H9 (cell line): ENCODE measurements around the gene FOXJ3. TPM values are rescaled to one million over a fixed set of nuclear protein-coding genes. Genes with fewer than 3 reads are reported as not detected.

Source experiments
- DNase-seq: peaks from one replicate; pipeline ENCODE4 v3.0.0-alpha.2; 2017
- H2AFZ ChIP-seq: one replicate; pipeline ENCODE4 v1.6.1; 2013; ENCODE audit warnings: mild to moderate bottlenecking, low read length, control low read depth, moderate library complexity
- H2AK5ac ChIP-seq: 2 replicates; pipeline ENCODE4 v1.6.1; 2013; ENCODE audit warnings: low read length, control low read depth, mixed read lengths; ENCODE audit not compliant: insufficient read length
- H2BK120ac ChIP-seq: one replicate; pipeline ENCODE4 v1.6.1; 2013; ENCODE audit warnings: low read depth, mild to moderate bottlenecking, low read length, control low read depth, inconsistent platforms; ENCODE audit not compliant: poor library complexity, severe bottlenecking
- H2BK12ac ChIP-seq: 2 replicates; pipeline ENCODE4 v1.6.1; 2013; ENCODE audit warnings: low read length, control low read depth, mixed read lengths, low read depth; ENCODE audit not compliant: insufficient read length
- H2BK15ac ChIP-seq: 2 replicates; pipeline ENCODE4 v1.6.1; 2013; ENCODE audit warnings: low read depth, low read length, control low read depth
- H2BK20ac ChIP-seq: one replicate; pipeline ENCODE4 v1.6.1; 2013; ENCODE audit warnings: low read depth, mild to moderate bottlenecking, low read length, control low read depth, inconsistent platforms; ENCODE audit not compliant: poor library complexity, severe bottlenecking
- H2BK5ac ChIP-seq: 2 replicates; pipeline ENCODE4 v1.6.1; 2013; ENCODE audit warnings: low read length, control low read depth, mixed read lengths; ENCODE audit not compliant: insufficient read length
- H3K14ac ChIP-seq: 2 replicates; pipeline ENCODE4 v1.6.1; 2013; ENCODE audit warnings: low read length, control low read depth; ENCODE audit not compliant: insufficient read depth
- H3K18ac ChIP-seq: 2 replicates; pipeline ENCODE4 v1.6.1; 2013; ENCODE audit warnings: low read depth, mild to moderate bottlenecking, mixed read lengths, low read length, control low read depth; ENCODE audit not compliant: insufficient read length
- H3K23ac ChIP-seq: 2 replicates; pipeline ENCODE4 v1.6.1; 2013; ENCODE audit warnings: low read length, control low read depth, mixed read lengths, low read depth; ENCODE audit not compliant: insufficient read length
- H3K23me2 ChIP-seq: 2 replicates; pipeline ENCODE4 v1.6.1; 2013; ENCODE audit warnings: low read depth, mild to moderate bottlenecking, mixed read lengths, low read length, control low read depth; ENCODE audit not compliant: insufficient read length, poor library complexity, severe bottlenecking
- H3K27ac ChIP-seq: 2 replicates; pipeline ENCODE4 v1.5.1; 2013; ENCODE audit warnings: low read length, control low read depth, mixed read lengths, low read depth; ENCODE audit not compliant: insufficient read length
- H3K27me3 ChIP-seq: 2 replicates; pipeline ENCODE4 v1.6.1; 2013; ENCODE audit warnings: low read length, control low read depth, inconsistent platforms; ENCODE audit not compliant: insufficient read depth
- H3K4ac ChIP-seq: 2 replicates; pipeline ENCODE4 v1.6.1; 2013; ENCODE audit warnings: low read depth, mild to moderate bottlenecking, control low read depth, inconsistent platforms, low read length, moderate library complexity
- H3K4me1 ChIP-seq: 2 replicates; pipeline ENCODE4 v1.6.1; 2013; ENCODE audit warnings: low read length, control low read depth, inconsistent platforms; ENCODE audit not compliant: insufficient read depth
- H3K4me2 ChIP-seq: 2 replicates; pipeline ENCODE4 v1.6.1; 2013; ENCODE audit warnings: low read length, control low read depth, mixed read lengths; ENCODE audit not compliant: insufficient read length, insufficient read depth
- H3K56ac ChIP-seq: 2 replicates; pipeline ENCODE4 v1.6.1; 2013; ENCODE audit warnings: low read depth, mild to moderate bottlenecking, mixed read lengths, low read length, control low read depth; ENCODE audit not compliant: insufficient read length
- H3K79me1 ChIP-seq: 2 replicates; pipeline ENCODE4 v1.6.1; 2013; ENCODE audit warnings: low read depth, mild to moderate bottlenecking, moderate library complexity, low read length, control low read depth, inconsistent platforms; ENCODE audit not compliant: insufficient read depth, poor library complexity, severe bottlenecking
- H3K79me2 ChIP-seq: 2 replicates; pipeline ENCODE4 v1.6.1; 2013; ENCODE audit warnings: low read length, control low read depth, inconsistent platforms; ENCODE audit not compliant: insufficient read depth
- H3K9ac ChIP-seq: 2 replicates; pipeline ENCODE4 v1.6.1; 2013; ENCODE audit warnings: low read length, control low read depth, mixed read lengths; ENCODE audit not compliant: insufficient read length; ENCODE audit errors: extremely low read depth
- H3K9me3 ChIP-seq: one replicate; pipeline ENCODE4 v1.6.1; 2013; ENCODE audit warnings: low read depth, low read length, inconsistent platforms; ENCODE audit not compliant: control insufficient read depth
- H3T11ph ChIP-seq: one replicate; pipeline ENCODE4 v1.6.1; 2013; ENCODE audit warnings: mild to moderate bottlenecking, low read length, control low read depth, inconsistent platforms
- H4K20me1 ChIP-seq: one replicate; pipeline ENCODE4 v1.6.1; 2013; ENCODE audit not compliant: control insufficient read depth, insufficient read length, insufficient read depth
- H4K5ac ChIP-seq: 2 replicates; pipeline ENCODE4 v1.6.1; 2013; ENCODE audit warnings: low read depth, mild to moderate bottlenecking, mixed read lengths, low read length, control low read depth; ENCODE audit not compliant: insufficient read length
- H4K8ac ChIP-seq: replicated peaks from 2 replicates; pipeline ENCODE4 v1.6.1; 2013; ENCODE audit warnings: low read length, control low read depth, mixed read lengths, low read depth; ENCODE audit not compliant: insufficient read length
- H4K91ac ChIP-seq: 2 replicates; pipeline ENCODE4 v1.6.1; 2013; ENCODE audit warnings: low read depth, mild to moderate bottlenecking, moderate library complexity, mixed read lengths, low read length, control low read depth; ENCODE audit not compliant: insufficient read length
- H3K27ac Mint-ChIP-seq, 3 experiments: 2 replicates in 2 of 3; 3 replicates in 1 of 3; pipeline ENCODE4 v1.8.0; 2020 to 2021; ENCODE audit warnings: mixed read lengths in 3 of 3, mild to moderate bottlenecking in 1 of 3, moderate library complexity in 1 of 3
- H3K27me3 Mint-ChIP-seq: 2 replicates; pipeline ENCODE4 v1.8.0; 2021; ENCODE audit warnings: low read depth, mild to moderate bottlenecking, moderate library complexity, mixed read lengths
- H3K36me3 Mint-ChIP-seq, 3 experiments: 2 replicates in 2 of 3; 3 replicates in 1 of 3; pipeline ENCODE4 v1.8.0; 2020 to 2021; ENCODE audit warnings: low read depth in 3 of 3, mixed read lengths in 3 of 3; ENCODE audit not compliant: insufficient read depth in 1 of 3
- H3K4me1 Mint-ChIP-seq, 2 experiments: 2 replicates each; pipeline ENCODE4 v1.8.0; 2020; ENCODE audit warnings: mixed read lengths in 2 of 2
- H3K4me3 Mint-ChIP-seq, 2 experiments: 2 replicates in 1 of 2; 3 replicates in 1 of 2; pipeline ENCODE4 v1.8.0; 2020 to 2021; ENCODE audit warnings: mild to moderate bottlenecking in 2 of 2, mixed read lengths in 2 of 2, moderate library complexity in 1 of 2
- H3K9me3 Mint-ChIP-seq, 2 experiments: 2 replicates in 1 of 2; 3 replicates in 1 of 2; pipeline ENCODE4 v1.8.0; 2020; ENCODE audit warnings: mild to moderate bottlenecking in 2 of 2, mixed read lengths in 2 of 2, moderate library complexity in 1 of 2
- CTCF ChIP-seq: fragments of 200-600 bp; sonication (generic); conservative IDR thresholded peaks from 3 replicates; pipeline ENCODE4 v1.8.0; 2021; ENCODE audit warnings: antibody characterized with exemption, mild to moderate bottlenecking
- total RNA-seq: library from RNA; stranded (reverse); gene quantifications from 2 replicates; pipeline ENCODE4 v1.2.1, GENCODE V29; 2021

Gene FOXJ3
- total RNA-seq, 1 experiment from 2014 or later, result 49.9 TPM

- no peaks in the 10 kb centered on the region for H3K27me3 ChIP-seq
- no peaks in the 10 kb centered on the region for H3K36me3 Mint-ChIP-seq
These were observed 198.6 kb downstream of the FOXJ3 start for GRCh38 chr1:42136466-42136865.

More at GRCh38 chr1:42136466-42136865, 198.6 kb downstream of the FOXJ3 start:
- Histone ChIP-seq H3K14ac (no peak overlapping the region), H2BK5ac (no peak overlapping the region), H2BK20ac (no peak overlapping the region), H3K79me2 (no peaks in the 10 kb centered on the region), H4K8ac (no peak overlapping the region), H2AK5ac (no peak overlapping the region), H3K79me1 (no peaks in the 10 kb centered on the region), H2BK120ac (no peak overlapping the region), H3K23ac (no peak overlapping the region), H3K18ac (no peak overlapping the region), H3K9ac (no peak overlapping the region), H2AFZ (no peak overlapping the region), H3K23me2 (no peaks in the 10 kb centered on the region), H4K20me1 (no peaks in the 10 kb centered on the region), H3T11ph (no peak overlapping the region), H3K56ac (no peak overlapping the region), H3K4me2 (no peak overlapping the region), H2BK15ac (no peak overlapping the region), H4K91ac (no peak overlapping the region), H3K9me3 (no peaks in the 10 kb centered on the region), H3K4me1 (no peaks in the 10 kb centered on the region), H3K4ac (no peak overlapping the region), H4K5ac (no peak overlapping the region), H2BK12ac (no peak overlapping the region), H3K27ac (no peak overlapping the region)
- Mint-ChIP-seq H3K27ac (no peak overlapping the region), H3K9me3 (no peaks in the 10 kb centered on the region), H3K4me3 (no peak overlapping the region), H3K27me3 (no peaks in the 10 kb centered on the region; the same call in 1 of the 2 replicates), H3K4me1 (no peaks in the 10 kb centered on the region)
- no peak for DNase-seq
- TF ChIP-seq CTCF, result no peak
